GM21381 (cell line): ENCODE measurements around the gene TMEM60.
"Not testable (repeated sequence)": the region's sequence is repeated elsewhere in the genome, so short reads cannot be mapped to it uniquely, and the experiment has no call there.

Source experiments
- ATAC-seq: cut with Tn5 transposase; IDR thresholded peaks from one replicate; pipeline ENCODE4 v1.9.1; 2021; ENCODE audit warnings: mild to moderate bottlenecking, moderate library complexity; ENCODE audit not compliant: unreplicated experiment

The TMEM60 gene

GRCh38 chr7:77811516-77812289, 13.5 kb upstream of the TMEM60 start:
- ATAC-seq, result no peak

- no peak for ATAC-seq
Observed at GRCh38 chr7:77808517-77808916, 10.3 kb upstream of the TMEM60 start.

- ATAC-seq, result no peak
Observed at GRCh38 chr7:77806425-77806824, 8.2 kb upstream of the TMEM60 start.

- ATAC-seq, result no peak
Observed at GRCh38 chr7:77802557-77803405, 4.5 kb upstream of the TMEM60 start.

- ATAC-seq, result no peak
Observed at GRCh38 chr7:77800730-77801129, 2.5 kb upstream of the TMEM60 start.

GRCh38 chr7:77800158-77800557, 1.9 kb upstream of the TMEM60 start:
- peak; percentile 12 for ATAC-seq

GRCh38 chr7:77799078-77799964, 1.1 kb upstream of the TMEM60 start:
- ATAC-seq, result peak; percentile 1

- ATAC-seq, result peak; percentile 27
Observed at GRCh38 chr7:77797734-77798393, 370 bp downstream of the TMEM60 start.

GRCh38 chr7:77796960-77797359, 1.3 kb downstream of the TMEM60 start:
- ATAC-seq, result no peak

- ATAC-seq, result no peak
Observed at GRCh38 chr7:77796109-77796508, 2.1 kb downstream of the TMEM60 start.

- no peak for ATAC-seq
Observed at GRCh38 chr7:77794000-77794399, 4.2 kb downstream of the TMEM60 start.

GRCh38 chr7:77791956-77792355, 6.3 kb downstream of the TMEM60 start:
- no peak for ATAC-seq

GRCh38 chr7:77791336-77791735, 6.9 kb downstream of the TMEM60 start:
- no peak for ATAC-seq

- ATAC-seq, result no peak
Observed at GRCh38 chr7:77788327-77788902, 9.8 kb downstream of the TMEM60 start.

GRCh38 chr7:77786741-77787140, 11.5 kb downstream of the TMEM60 start:
- ATAC-seq, result no peak

GRCh38 chr7:77786018-77786417, 12.2 kb downstream of the TMEM60 start:
- ATAC-seq, result no peak

- not testable (repeated sequence) for ATAC-seq
Observed at GRCh38 chr7:77784426-77784825, 13.8 kb downstream of the TMEM60 start.

GRCh38 chr7:77783545-77783944, 14.7 kb downstream of the TMEM60 start:
- ATAC-seq, result no peak

- ATAC-seq, result no peak
Observed at GRCh38 chr7:77783111-77783510, 15.1 kb downstream of the TMEM60 start.

- no peak for ATAC-seq
Observed at GRCh38 chr7:77782383-77782782, 15.9 kb downstream of the TMEM60 start.
